Neural cell (in vitro differentiated cells): ENCODE measurements around the gene ASB10. TPM values are rescaled to one million over a fixed set of nuclear protein-coding genes. Genes with fewer than 3 reads are reported as not detected.

Experiments
- H2AFZ ChIP-seq: fragments of 200-600, 300-800 bp; sonication (generic), shearing (Covaris generic); 2 replicates; pipeline ENCODE4 v1.6.0; 2014; ENCODE audit warnings: low read depth, mild to moderate bottlenecking, antibody characterized with exemption, low read length, moderate library complexity
- H3F3A ChIP-seq: fragments of 200-600 bp; shearing (Covaris generic); 2 replicates; pipeline ENCODE4 v1.6.1; 2016; ENCODE audit warnings: mild to moderate bottlenecking, moderate library complexity, mixed read lengths, antibody characterized with exemption, low read length; ENCODE audit not compliant: insufficient read depth, poor library complexity, severe bottlenecking
- H3K27ac ChIP-seq: fragments of 200-600, 300-800 bp; sonication (generic), shearing (Covaris generic); 2 replicates; pipeline ENCODE4 v1.5.1; 2014; ENCODE audit warnings: mild to moderate bottlenecking, low read length, moderate library complexity
- H3K27me3 ChIP-seq: fragments of 300-800, 200-600 bp; sonication (generic), shearing (Covaris generic); 2 replicates; pipeline ENCODE4 v1.6.0; 2014; ENCODE audit warnings: mild to moderate bottlenecking, low read depth, low read length, moderate library complexity; ENCODE audit not compliant: insufficient read depth
- H3K36me3 ChIP-seq: fragments of 300-800, 200-600 bp; sonication (generic), shearing (Covaris generic); 2 replicates; pipeline ENCODE4 v1.5.1; 2014; ENCODE audit warnings: mild to moderate bottlenecking, antibody characterized with exemption, low read length, moderate library complexity; ENCODE audit not compliant: insufficient read depth
- H3K4me2 ChIP-seq: fragments of 300-800, 200-600 bp; sonication (generic), shearing (Covaris generic); 2 replicates; pipeline ENCODE4 v1.6.0; 2014; ENCODE audit warnings: mild to moderate bottlenecking, low read length
- H3K4me3 ChIP-seq: fragments of 300-800, 200-600 bp; sonication (generic), shearing (Covaris generic); 2 replicates; pipeline ENCODE4 v1.5.1; 2014; ENCODE audit warnings: mild to moderate bottlenecking, low read length, moderate library complexity
- H3K79me2 ChIP-seq: fragments of 200-600 bp; shearing (Covaris generic); replicated peaks from 2 replicates; pipeline ENCODE4 v1.6.0; 2014; ENCODE audit warnings: mild to moderate bottlenecking, low read length, moderate library complexity; ENCODE audit not compliant: insufficient read depth
- H3K9ac ChIP-seq: fragments of 300-800, 200-600 bp; sonication (generic), shearing (Covaris generic); 2 replicates; pipeline ENCODE4 v1.6.1; 2016; ENCODE audit warnings: mild to moderate bottlenecking, low read length, mixed read lengths
- H3K9me2 ChIP-seq: fragments of 200-600 bp; shearing (Covaris generic); 2 replicates; pipeline ENCODE4 v1.6.1; 2016; ENCODE audit warnings: mild to moderate bottlenecking, low read length, mixed read lengths; ENCODE audit not compliant: insufficient read depth
- H3K9me3 ChIP-seq: fragments of 200-600, 300-800 bp; sonication (generic), shearing (Covaris generic); 2 replicates; pipeline ENCODE4 v1.6.1; 2016; ENCODE audit warnings: mild to moderate bottlenecking, mixed run types, low read length, moderate library complexity, mixed read lengths
- H4K20me1 ChIP-seq: fragments of 200-600 bp; shearing (Covaris generic); 2 replicates; pipeline ENCODE4 v1.6.1; 2016; ENCODE audit warnings: mild to moderate bottlenecking, mixed run types; ENCODE audit not compliant: insufficient read depth
- EP300 ChIP-seq: fragments of 450-650 bp; conservative IDR thresholded peaks from 2 replicates; pipeline ENCODE4 v1.6.1; 2014; ENCODE audit warnings: antibody characterized with exemption, mild to moderate bottlenecking, moderate library complexity; ENCODE audit not compliant: poor library complexity, severe bottlenecking
- EZH2 ChIP-seq: fragments of 200-600, 300-800 bp; shearing (Covaris generic), sonication (generic); IDR thresholded peaks from 2 replicates; pipeline ENCODE4 v1.6.1; 2014; ENCODE audit warnings: antibody characterized with exemption, low read length, borderline replicate concordance, mild to moderate bottlenecking; ENCODE audit not compliant: insufficient read depth, poor library complexity, severe bottlenecking
- MXI1 ChIP-seq: fragments of 450-650 bp; conservative IDR thresholded peaks from 2 replicates; pipeline ENCODE4 v1.6.1; 2014; ENCODE audit warnings: antibody characterized with exemption, mild to moderate bottlenecking; ENCODE audit not compliant: poor library complexity, severe bottlenecking
- POLR2AphosphoS5 ChIP-seq: IDR thresholded peaks from 2 replicates; pipeline ENCODE4 v1.6.1; 2012
- RAD21 ChIP-seq: fragments of 450-650 bp; conservative IDR thresholded peaks from 2 replicates; pipeline ENCODE4 v1.6.1; 2014; ENCODE audit warnings: antibody characterized with exemption, mild to moderate bottlenecking, moderate library complexity
- REST ChIP-seq: IDR thresholded peaks from 2 replicates; pipeline ENCODE4 v1.6.1; 2012; ENCODE audit warnings: borderline replicate concordance
- SMC3 ChIP-seq: fragments of 450-650 bp; conservative IDR thresholded peaks from 2 replicates; pipeline ENCODE4 v1.6.1; 2014; ENCODE audit warnings: antibody characterized with exemption, mild to moderate bottlenecking, moderate library complexity; ENCODE audit not compliant: poor library complexity
- TAF1 ChIP-seq: IDR thresholded peaks from 2 replicates; pipeline ENCODE4 v1.6.1; 2012; ENCODE audit warnings: low read depth
- polyA plus RNA-seq: library from polyadenylated mRNA; depleted of rRNA; stranded (reverse); fragments of >200 nt; gene quantifications from 2 replicates; pipeline ENCODE4 v1.2.3, GENCODE V29; 2014
- TF ChIP-seq, protein P1 (sequence below): fragments of 450-650 bp; IDR thresholded peaks from 2 replicates; pipeline ENCODE4 v1.5.1; 2014; ENCODE audit warnings: antibody characterized with exemption, mild to moderate bottlenecking, moderate library complexity; ENCODE audit not compliant: poor library complexity, severe bottlenecking

The ASB10 gene
- polyA plus RNA-seq, 1 donor from 2014 or later = not detected

- no peaks in the 10 kb centered on the region for H3K36me3 ChIP-seq
- TF ChIP-seq EZH2 (no peak), RAD21 (no peak), SMC3 (no peak)
- no peak overlapping the region for H3K4me3 ChIP-seq
- no peaks in the 10 kb centered on the region for H3F3A ChIP-seq
- H3K4me2 ChIP-seq = no peak overlapping the region
- H3K79me2 ChIP-seq = no peaks in the 10 kb centered on the region
- H3K27ac ChIP-seq = no peak overlapping the region
- no peaks in the 10 kb centered on the region for H3K27me3 ChIP-seq
- H4K20me1 ChIP-seq = no peaks in the 10 kb centered on the region
- H2AFZ ChIP-seq = no peak overlapping the region
- H3K9ac ChIP-seq = no peak overlapping the region
- no peaks in the 10 kb centered on the region for H3K9me2 ChIP-seq
- H3K9me3 ChIP-seq = no peaks in the 10 kb centered on the region
Measured at GRCh38 chr7:151132461-151133205, 54.4 kb downstream of the ASB10 start.

DNA sequence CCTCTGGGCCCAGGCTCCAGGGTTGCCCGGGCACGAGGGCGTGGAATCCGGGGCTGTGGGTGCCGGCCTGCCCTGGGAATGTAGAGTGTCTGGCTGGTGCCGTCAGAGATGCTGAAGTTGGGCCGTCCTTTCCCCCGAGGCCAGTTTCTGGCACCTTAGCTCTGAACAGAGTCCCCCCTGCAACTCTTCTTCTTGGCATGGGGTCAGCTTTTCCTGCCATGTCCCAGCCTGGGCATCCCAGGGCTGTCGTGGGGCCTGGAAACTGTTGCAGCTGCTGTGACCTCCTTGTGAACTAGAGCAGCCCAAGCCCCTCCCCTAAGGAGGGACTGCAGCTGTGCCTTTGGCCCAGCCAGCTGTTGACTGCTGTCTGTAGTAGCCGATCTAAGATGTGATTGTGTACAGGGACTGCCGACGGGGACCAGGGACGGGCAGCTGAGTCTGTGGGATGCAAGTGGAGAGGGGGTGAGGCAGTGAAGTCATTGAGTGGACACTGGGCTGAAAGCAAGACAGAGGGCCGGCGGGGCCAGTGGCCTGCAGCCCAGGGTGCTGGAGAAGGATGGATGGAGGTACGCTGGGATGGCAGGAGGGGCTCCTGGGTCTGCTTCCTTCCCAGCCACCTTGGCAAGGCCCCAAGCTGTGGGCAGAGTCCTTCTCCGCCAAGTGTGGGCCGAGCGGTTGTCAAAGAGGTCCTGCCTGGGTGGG is 55.3 kb downstream of the ASB10 start:
- H3K9ac ChIP-seq = no peak overlapping the region
- H3K4me3 ChIP-seq = no peak overlapping the region
- TF ChIP-seq SMC3 = no peak
- H3K27ac ChIP-seq = no peak overlapping the region
- peaks cover 2% of the 10 kb centered on the region for H3F3A ChIP-seq
- H3K36me3 ChIP-seq = no peaks in the 10 kb centered on the region
- H3K9me3 ChIP-seq = no peaks in the 10 kb centered on the region
- no peak overlapping the region for H2AFZ ChIP-seq
- no peaks in the 10 kb centered on the region for H3K27me3 ChIP-seq
- no peaks in the 10 kb centered on the region for H3K79me2 ChIP-seq
- H3K4me2 ChIP-seq = no peak overlapping the region
- H4K20me1 ChIP-seq = no peaks in the 10 kb centered on the region
- H3K9me2 ChIP-seq = no peaks in the 10 kb centered on the region

GRCh38 chr7:151131224-151131591 is 55.8 kb downstream of the ASB10 start:
- Histone ChIP-seq H3K9me2 (no peaks in the 10 kb centered on the region), H3K36me3 (no peaks in the 10 kb centered on the region), H2AFZ (no peak overlapping the region), H3K9me3 (no peaks in the 10 kb centered on the region), H3K4me2 (no peak overlapping the region), H3K27ac (no peak overlapping the region), H3K4me3 (no peak overlapping the region), H3K27me3 (no peaks in the 10 kb centered on the region), H3K79me2 (no peaks in the 10 kb centered on the region), H3K9ac (no peak overlapping the region), H3F3A (peaks cover 4% of the 10 kb centered on the region), H4K20me1 (no peaks in the 10 kb centered on the region)
- TF ChIP-seq MXI1 = no peak
- no peak for TF ChIP-seq REST
- TF ChIP-seq POLR2AphosphoS5 = no peak
- no peak for TF ChIP-seq EP300
- no peak for TF ChIP-seq TAF1
- no peak for TF ChIP-seq SMC3
- no peak for TF ChIP-seq RAD21
- no peak for TF ChIP-seq EZH2
- TF ChIP-seq, protein P1, sequence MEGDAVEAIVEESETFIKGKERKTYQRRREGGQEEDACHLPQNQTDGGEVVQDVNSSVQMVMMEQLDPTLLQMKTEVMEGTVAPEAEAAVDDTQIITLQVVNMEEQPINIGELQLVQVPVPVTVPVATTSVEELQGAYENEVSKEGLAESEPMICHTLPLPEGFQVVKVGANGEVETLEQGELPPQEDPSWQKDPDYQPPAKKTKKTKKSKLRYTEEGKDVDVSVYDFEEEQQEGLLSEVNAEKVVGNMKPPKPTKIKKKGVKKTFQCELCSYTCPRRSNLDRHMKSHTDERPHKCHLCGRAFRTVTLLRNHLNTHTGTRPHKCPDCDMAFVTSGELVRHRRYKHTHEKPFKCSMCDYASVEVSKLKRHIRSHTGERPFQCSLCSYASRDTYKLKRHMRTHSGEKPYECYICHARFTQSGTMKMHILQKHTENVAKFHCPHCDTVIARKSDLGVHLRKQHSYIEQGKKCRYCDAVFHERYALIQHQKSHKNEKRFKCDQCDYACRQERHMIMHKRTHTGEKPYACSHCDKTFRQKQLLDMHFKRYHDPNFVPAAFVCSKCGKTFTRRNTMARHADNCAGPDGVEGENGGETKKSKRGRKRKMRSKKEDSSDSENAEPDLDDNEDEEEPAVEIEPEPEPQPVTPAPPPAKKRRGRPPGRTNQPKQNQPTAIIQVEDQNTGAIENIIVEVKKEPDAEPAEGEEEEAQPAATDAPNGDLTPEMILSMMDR = no peak
